Lower leg skin (tissue), 4 donors: ENCODE measurements around the gene LYST. TPM values are rescaled to one million over a fixed set of nuclear protein-coding genes. Genes with fewer than 3 reads are reported as not detected.

Experiments used
- DNase-seq, 2 donors: peaks; one replicate each; pipeline ENCODE4 v3.0.0-alpha.2; 2019; ENCODE audit warnings: low spot score in 2 of 2
- H3K4me3 ChIP-seq: fragments of 200-600 bp; sonication (generic); 2 replicates; pipeline ENCODE4 v1.5.1; 2017; ENCODE audit warnings: mild to moderate bottlenecking, low read depth; ENCODE audit not compliant: poor library complexity, severe bottlenecking
- POLR2A ChIP-seq, 2 donors: fragments of 450-650 bp; IDR thresholded peaks; one replicate each; pipeline ENCODE4 v1.6.1; 2016 to 2017; ENCODE audit warnings: antibody characterized with exemption in 2 of 2, mild to moderate bottlenecking in 1 of 2, moderate library complexity in 1 of 2
- WGBS, 2 donors: methylation state at CpG; one replicate each; pipeline ENCODE4 v1.1.5; 2018; 5-methylcytosine and 5-hydroxymethylcytosine counted together
- intact Hi-C: fragments of 100-400 bp; cut with DNase I; formaldehyde crosslinking; loops from one replicate; pipeline ENCODE4 v1.15.0; 2023; ENCODE audit warnings: low total_unique reads
- total RNA-seq, 4 donors: library from RNA; depleted of rRNA; stranded (reverse); fragments of >200 nt; gene quantifications; one replicate each; pipeline ENCODE4 v1.1.0, GENCODE V29; 2016
- TF ChIP-seq, protein P1 (sequence below), 3 donors: fragments of 450-650 bp; IDR thresholded peaks; one replicate each; pipeline ENCODE4 v1.5.1; 2016; ENCODE audit warnings: antibody characterized with exemption in 3 of 3, mild to moderate bottlenecking in 3 of 3, moderate library complexity in 2 of 3

LYST gene
- total RNA-seq, 4 donors from 2014 or later, result 38.5 to 43.9 (median 40.9) TPM

DNA sequence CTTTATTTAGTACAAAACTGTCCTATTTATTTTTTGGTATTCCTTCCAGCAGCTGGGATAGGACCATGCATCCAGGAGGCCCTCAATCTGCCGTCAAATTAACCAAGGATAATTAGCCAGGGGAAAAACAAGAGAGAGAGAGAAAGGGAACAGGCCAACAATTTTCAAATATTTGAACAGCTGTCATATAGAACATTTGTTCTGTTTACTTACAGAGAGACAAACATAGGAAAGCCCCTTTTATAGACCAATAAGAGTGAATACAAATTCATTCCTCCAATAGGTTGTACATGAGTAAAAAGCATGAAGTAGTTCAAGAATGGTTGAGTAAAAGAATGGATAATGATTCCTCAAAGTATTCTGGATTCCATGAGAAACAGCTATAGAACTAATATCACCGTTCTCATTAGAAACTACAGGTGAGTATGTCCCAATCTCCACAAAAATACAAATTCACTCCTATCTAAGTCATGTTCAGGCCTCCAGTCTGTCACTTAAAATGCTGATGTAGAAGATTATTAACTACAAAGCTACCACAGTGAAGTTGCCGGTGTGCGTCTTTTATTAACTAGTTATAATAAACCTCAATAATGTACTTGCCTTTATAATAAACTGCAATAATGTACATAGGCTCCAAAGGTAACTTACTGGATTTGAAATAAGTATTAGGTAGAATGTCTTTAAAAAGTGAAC lies 152.4 kb downstream of the LYST start:
- WGBS, 2 donors, result 91 to 97% methylated on average over 4 of the region's 4 CpGs
- H3K4me3 ChIP-seq, result no peak overlapping the region
- DNase-seq, result no peak
- intact Hi-C loops, result no loop called here
- TF ChIP-seq, protein P1, sequence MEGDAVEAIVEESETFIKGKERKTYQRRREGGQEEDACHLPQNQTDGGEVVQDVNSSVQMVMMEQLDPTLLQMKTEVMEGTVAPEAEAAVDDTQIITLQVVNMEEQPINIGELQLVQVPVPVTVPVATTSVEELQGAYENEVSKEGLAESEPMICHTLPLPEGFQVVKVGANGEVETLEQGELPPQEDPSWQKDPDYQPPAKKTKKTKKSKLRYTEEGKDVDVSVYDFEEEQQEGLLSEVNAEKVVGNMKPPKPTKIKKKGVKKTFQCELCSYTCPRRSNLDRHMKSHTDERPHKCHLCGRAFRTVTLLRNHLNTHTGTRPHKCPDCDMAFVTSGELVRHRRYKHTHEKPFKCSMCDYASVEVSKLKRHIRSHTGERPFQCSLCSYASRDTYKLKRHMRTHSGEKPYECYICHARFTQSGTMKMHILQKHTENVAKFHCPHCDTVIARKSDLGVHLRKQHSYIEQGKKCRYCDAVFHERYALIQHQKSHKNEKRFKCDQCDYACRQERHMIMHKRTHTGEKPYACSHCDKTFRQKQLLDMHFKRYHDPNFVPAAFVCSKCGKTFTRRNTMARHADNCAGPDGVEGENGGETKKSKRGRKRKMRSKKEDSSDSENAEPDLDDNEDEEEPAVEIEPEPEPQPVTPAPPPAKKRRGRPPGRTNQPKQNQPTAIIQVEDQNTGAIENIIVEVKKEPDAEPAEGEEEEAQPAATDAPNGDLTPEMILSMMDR (IDR thresholded peaks at IDR 0.05), result no peak
- no peak for TF ChIP-seq POLR2A (IDR thresholded peaks at IDR 0.05)

GRCh38 chr1:235712812-235713211 lies 153.9 kb downstream of the LYST start:
- intact Hi-C loops, result no loop called here
- 93 to 96% methylated on average over 1 of the region's 1 CpG for WGBS, 2 donors
- TF ChIP-seq POLR2A (IDR thresholded peaks at IDR 0.05), result no peak
- TF ChIP-seq, protein P1 (IDR thresholded peaks at IDR 0.05), result no peak
- H3K4me3 ChIP-seq, result no peak overlapping the region
- DNase-seq, result no peak

GRCh38 chr1:235710687-235711086 lies 156.0 kb downstream of the LYST start:
- no peak overlapping the region for H3K4me3 ChIP-seq
- intact Hi-C loops, result no loop called here
- 62 to 65% methylated on average over 3 of the region's 3 CpGs for WGBS, 2 donors
- DNase-seq, result no peak
- TF ChIP-seq, protein P1 (IDR thresholded peaks at IDR 0.05), result no peak
- no peak for TF ChIP-seq POLR2A (IDR thresholded peaks at IDR 0.05)

DNA sequence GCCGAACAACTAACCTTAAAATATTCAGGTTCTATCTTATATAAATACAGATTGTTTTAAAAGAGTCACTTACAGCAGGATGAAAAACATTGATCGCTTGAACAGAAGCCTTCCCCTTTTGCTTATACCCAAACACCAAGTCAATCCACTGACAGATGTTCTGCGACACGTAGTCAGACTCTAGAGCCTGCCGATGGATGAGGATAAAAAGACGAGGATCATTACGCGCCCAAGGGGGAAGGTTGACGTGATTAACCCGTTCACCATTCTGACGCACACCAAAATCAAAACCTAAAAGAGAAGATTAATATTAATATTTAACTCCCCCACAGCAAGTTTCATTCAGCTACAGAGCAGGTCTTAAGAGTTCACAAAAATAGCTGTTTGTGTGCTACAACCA lies 157.7 kb downstream of the LYST start:
- DNase-seq, result no peak
- intact Hi-C loops, result no loop called here
- no peak overlapping the region for H3K4me3 ChIP-seq
- no peak for TF ChIP-seq POLR2A (IDR thresholded peaks at IDR 0.05)
- TF ChIP-seq, protein P1 (IDR thresholded peaks at IDR 0.05), result no peak
- 93 to 95% methylated on average over 11 of the region's 11 CpGs for WGBS, 2 donors

DNA sequence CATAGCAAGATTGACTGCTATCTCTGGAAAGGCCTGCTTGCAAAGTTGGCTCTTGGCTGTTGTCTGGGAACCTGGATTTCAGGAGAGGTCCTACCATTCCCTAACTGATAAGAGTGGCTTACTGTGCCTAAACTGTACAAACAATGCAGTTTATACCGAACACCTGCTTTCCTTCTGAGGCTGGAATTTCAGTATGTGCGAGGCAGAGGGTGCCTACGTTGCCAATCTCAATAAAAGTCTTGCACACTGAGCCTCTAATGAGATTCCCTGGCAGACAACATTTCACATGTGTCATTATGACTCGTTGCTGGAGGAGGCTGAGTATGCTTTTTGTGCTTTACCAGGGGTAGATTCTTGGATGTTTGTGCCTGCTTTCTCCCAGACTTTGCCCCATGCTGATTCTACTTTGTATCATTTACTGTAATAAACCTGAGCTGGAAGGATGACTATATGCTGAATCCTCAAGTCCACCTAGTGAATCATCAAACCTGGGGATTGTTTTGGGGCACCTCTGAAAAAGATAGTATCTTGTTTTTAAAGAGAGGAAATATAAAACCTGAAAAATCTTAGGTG lies 158.2 kb downstream of the LYST start:
- TF ChIP-seq POLR2A (IDR thresholded peaks at IDR 0.05), result no peak
- TF ChIP-seq, protein P1 (IDR thresholded peaks at IDR 0.05), result no peak
- WGBS, 2 donors, result 59 to 66% methylated on average over 4 of the region's 4 CpGs
- no peak for DNase-seq
- intact Hi-C loops, result no loop called here
- no peak overlapping the region for H3K4me3 ChIP-seq
